Breast epithelium (tissue), 4 donors: ENCODE data around the gene BMP2K. TPM values are rescaled to one million over a fixed set of nuclear protein-coding genes. Genes with fewer than 3 reads are reported as not detected.

ENCODE experiments used
- DNase-seq, 2 donors: peaks; one replicate each; pipeline ENCODE4 v3.0.0-alpha.2; 2019; ENCODE audit warnings: low spot score in 2 of 2
- H3K27ac ChIP-seq, 2 donors: fragments of 200-600 bp; sonication (generic) in 1 of 2; one replicate each; pipeline ENCODE4 v1.5.1; 2016 to 2019; ENCODE audit warnings: mild to moderate bottlenecking in 1 of 2
- H3K27me3 ChIP-seq, 2 donors: fragments of 200-600 bp; sonication (generic) in 1 of 2; one replicate each; pipeline versions ENCODE4 v1.5.1 to v1.6.0; 2017 to 2019; ENCODE audit warnings: control low read depth in 1 of 2, mild to moderate bottlenecking in 1 of 2
- H3K36me3 ChIP-seq: fragments of 200-600 bp; one replicate; pipeline ENCODE4 v1.5.1; 2019
- H3K4me1 ChIP-seq, 2 donors: fragments of 200-600 bp; sonication (generic); one replicate each; pipeline ENCODE4 v1.5.1; 2016 to 2019; ENCODE audit warnings: control low read depth in 1 of 2
- H3K4me3 ChIP-seq, 3 donors: fragments of 200-600 bp; sonication (generic); 1 replicate in 2 of 3; 2 replicates in 1 of 3; pipeline ENCODE4 v1.5.1; 2016 to 2019; ENCODE audit warnings: mild to moderate bottlenecking in 3 of 3, moderate library complexity in 2 of 3
- H3K9me3 ChIP-seq, 2 donors: fragments of 200-600 bp; sonication (generic) in 1 of 2; one replicate each; pipeline ENCODE4 v1.5.1; 2016 to 2019; ENCODE audit warnings: control low read depth in 1 of 2
- POLR2A ChIP-seq: fragments of 450-650 bp; IDR thresholded peaks from one replicate; pipeline ENCODE4 v1.6.1; 2016; ENCODE audit warnings: antibody characterized with exemption, mild to moderate bottlenecking, moderate library complexity
- POLR2AphosphoS5 ChIP-seq, 3 donors: sonication (generic); formaldehyde crosslinking; IDR thresholded peaks; one replicate each; pipeline ENCODE4 v1.6.1; 2017; ENCODE audit warnings: antibody characterized with exemption in 3 of 3
- intact Hi-C: fragments of 100-400 bp; cut with DNase I; formaldehyde crosslinking; loops from one replicate; pipeline ENCODE4 v1.15.1; 2023; ENCODE audit warnings: low total_unique reads
- total RNA-seq, 3 donors: library from RNA; depleted of rRNA; stranded (reverse); fragments of >200 nt; gene quantifications; one replicate each; pipeline ENCODE4 v1.1.0, GENCODE V29; 2016
- TF ChIP-seq, protein P1 (sequence below), 3 donors: fragments of 450-650 bp; IDR thresholded peaks; one replicate each; pipeline ENCODE4 v1.5.1; 2016 to 2017; ENCODE audit warnings: antibody characterized with exemption in 3 of 3, mild to moderate bottlenecking in 3 of 3, moderate library complexity in 3 of 3

Gene BMP2K
- total RNA-seq, 3 donors from 2014 or later: 42.3 to 134 (median 42.4) TPM

DNA sequence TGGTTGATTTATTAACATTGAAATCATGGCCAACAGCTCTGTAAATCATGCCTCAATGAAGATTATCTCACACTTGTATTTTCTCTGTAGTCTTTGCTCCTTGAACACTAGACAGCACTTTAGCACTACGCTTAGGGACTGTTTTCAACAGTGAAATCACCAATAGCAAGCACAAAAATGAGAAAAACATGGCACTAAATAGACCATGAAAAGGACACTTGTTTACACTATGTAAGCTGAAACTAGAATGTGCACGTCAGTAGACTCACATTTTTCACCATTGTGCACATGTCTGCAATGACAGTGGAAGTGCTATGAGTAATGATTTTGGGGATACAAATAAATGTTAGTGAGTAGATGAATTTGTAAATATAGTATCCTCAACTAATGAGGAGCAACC is 3.1 kb downstream of the BMP2K start:
- no peak for DNase-seq
- no peaks in the 10 kb centered on the region for H3K27me3 ChIP-seq
- no peaks in the 10 kb centered on the region for H3K36me3 ChIP-seq
- peak overlapping the region in 1 of 2 donors; percentile 8 for H3K27ac ChIP-seq
- no peaks in the 10 kb centered on the region for H3K9me3 ChIP-seq
- intact Hi-C loops: loop anchor here (2.0 to 10.0 kb wide), 2 partner anchors 38 to 134 kb away; no protein-coding TSS in a partner anchor
- TF ChIP-seq, protein P1, sequence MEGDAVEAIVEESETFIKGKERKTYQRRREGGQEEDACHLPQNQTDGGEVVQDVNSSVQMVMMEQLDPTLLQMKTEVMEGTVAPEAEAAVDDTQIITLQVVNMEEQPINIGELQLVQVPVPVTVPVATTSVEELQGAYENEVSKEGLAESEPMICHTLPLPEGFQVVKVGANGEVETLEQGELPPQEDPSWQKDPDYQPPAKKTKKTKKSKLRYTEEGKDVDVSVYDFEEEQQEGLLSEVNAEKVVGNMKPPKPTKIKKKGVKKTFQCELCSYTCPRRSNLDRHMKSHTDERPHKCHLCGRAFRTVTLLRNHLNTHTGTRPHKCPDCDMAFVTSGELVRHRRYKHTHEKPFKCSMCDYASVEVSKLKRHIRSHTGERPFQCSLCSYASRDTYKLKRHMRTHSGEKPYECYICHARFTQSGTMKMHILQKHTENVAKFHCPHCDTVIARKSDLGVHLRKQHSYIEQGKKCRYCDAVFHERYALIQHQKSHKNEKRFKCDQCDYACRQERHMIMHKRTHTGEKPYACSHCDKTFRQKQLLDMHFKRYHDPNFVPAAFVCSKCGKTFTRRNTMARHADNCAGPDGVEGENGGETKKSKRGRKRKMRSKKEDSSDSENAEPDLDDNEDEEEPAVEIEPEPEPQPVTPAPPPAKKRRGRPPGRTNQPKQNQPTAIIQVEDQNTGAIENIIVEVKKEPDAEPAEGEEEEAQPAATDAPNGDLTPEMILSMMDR (IDR thresholded peaks at IDR 0.05): no peak
- TF ChIP-seq POLR2AphosphoS5 (IDR thresholded peaks at IDR 0.05): no peak
- TF ChIP-seq POLR2A: no peak
- peak overlapping the region in 1 of 3 donors; percentile 86 for H3K4me3 ChIP-seq
- H3K4me1 ChIP-seq: no peaks in the 10 kb centered on the region

DNA sequence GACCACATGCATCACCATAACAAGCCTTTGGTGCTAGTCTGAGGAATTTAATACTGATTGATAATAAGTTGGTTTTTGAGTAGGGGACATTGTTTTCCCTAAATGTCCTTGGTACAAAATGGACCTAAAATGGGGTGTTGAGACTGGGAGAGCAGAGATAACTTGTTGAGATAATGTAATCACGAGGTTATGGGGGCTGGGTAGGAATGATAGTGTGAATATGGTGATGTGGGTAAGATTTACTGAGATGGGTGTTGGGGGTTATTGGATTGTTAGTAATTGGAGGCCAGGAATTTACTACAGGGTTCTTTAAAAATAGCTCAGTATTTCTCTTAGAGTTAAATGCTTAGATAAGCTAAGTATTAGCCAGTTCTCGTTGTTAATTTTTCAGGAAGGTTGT is 3.9 kb downstream of the BMP2K start:
- Histone ChIP-seq H3K27ac (peak overlapping the region in 1 of 2 donors; percentile 13), H3K4me1 (no peaks in the 10 kb centered on the region), H3K36me3 (no peaks in the 10 kb centered on the region), H3K9me3 (no peaks in the 10 kb centered on the region), H3K4me3 (no peak overlapping the region), H3K27me3 (no peaks in the 10 kb centered on the region)
- intact Hi-C loops: no loop called here
- no peak for DNase-seq
- TF ChIP-seq, protein P1 (IDR thresholded peaks at IDR 0.05): no peak
- no peak for TF ChIP-seq POLR2A
- no peak for TF ChIP-seq POLR2AphosphoS5 (IDR thresholded peaks at IDR 0.05)

DNA sequence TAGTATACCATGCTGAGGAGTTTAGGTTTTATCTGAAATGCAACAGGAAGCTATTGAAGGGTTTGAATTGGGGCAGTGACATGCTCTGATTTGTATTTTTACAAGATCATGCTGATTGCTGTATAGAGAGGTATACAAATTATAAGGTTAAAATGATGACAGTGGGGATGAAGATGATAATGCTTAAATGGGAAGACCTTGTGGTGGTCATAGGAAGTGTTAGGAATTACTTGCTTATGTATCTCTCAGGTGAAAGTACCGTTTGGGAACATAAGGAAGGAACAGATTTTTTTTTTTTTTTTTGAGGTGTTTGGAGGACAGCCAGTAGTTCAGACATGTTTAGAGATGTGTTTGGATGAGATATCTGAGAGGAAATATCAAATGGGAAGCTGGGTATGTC is 5.0 kb downstream of the BMP2K start:
- H3K9me3 ChIP-seq: no peaks in the 10 kb centered on the region
- TF ChIP-seq POLR2A (no peak), POLR2AphosphoS5 (IDR thresholded peaks at IDR 0.05) (no peak)
- TF ChIP-seq, protein P1 (IDR thresholded peaks at IDR 0.05): no peak
- H3K27ac ChIP-seq: peak overlapping the region in 1 of 2 donors; percentile 26
- H3K27me3 ChIP-seq: no peaks in the 10 kb centered on the region
- H3K36me3 ChIP-seq: no peaks in the 10 kb centered on the region
- no peak overlapping the region for H3K4me3 ChIP-seq
- DNase-seq: no peak
- no peaks in the 10 kb centered on the region for H3K4me1 ChIP-seq
- intact Hi-C loops: no loop called here

DNA sequence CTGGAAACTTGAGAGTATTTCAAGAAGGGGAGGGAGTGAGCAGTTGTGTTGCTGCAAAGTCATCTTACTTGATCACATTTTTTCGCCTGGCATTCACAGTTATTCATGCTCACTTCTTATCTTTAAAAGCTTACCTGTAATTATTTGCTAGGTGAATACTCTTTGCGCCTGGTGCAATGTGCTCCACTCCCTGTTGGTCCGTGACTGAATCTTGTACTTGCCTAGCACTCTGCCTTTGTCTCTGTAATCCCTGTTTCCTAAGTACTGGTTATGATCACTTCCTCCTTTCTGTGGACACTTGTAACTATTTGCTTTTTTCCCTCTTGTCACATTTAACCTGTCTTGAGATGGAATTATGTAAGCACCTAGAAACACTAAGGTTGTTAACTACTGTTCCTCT is 5.8 kb downstream of the BMP2K start:
- no peak for TF ChIP-seq POLR2AphosphoS5 (IDR thresholded peaks at IDR 0.05)
- no peak for TF ChIP-seq POLR2A
- TF ChIP-seq, protein P1 (IDR thresholded peaks at IDR 0.05): no peak
- intact Hi-C loops: no loop called here
- Histone ChIP-seq H3K27ac (peak overlapping the region in 1 of 2 donors; percentile 26), H3K27me3 (no peaks in the 10 kb centered on the region), H3K4me1 (no peaks in the 10 kb centered on the region), H3K4me3 (no peak overlapping the region), H3K36me3 (no peaks in the 10 kb centered on the region), H3K9me3 (no peaks in the 10 kb centered on the region)
- no peak for DNase-seq

DNA sequence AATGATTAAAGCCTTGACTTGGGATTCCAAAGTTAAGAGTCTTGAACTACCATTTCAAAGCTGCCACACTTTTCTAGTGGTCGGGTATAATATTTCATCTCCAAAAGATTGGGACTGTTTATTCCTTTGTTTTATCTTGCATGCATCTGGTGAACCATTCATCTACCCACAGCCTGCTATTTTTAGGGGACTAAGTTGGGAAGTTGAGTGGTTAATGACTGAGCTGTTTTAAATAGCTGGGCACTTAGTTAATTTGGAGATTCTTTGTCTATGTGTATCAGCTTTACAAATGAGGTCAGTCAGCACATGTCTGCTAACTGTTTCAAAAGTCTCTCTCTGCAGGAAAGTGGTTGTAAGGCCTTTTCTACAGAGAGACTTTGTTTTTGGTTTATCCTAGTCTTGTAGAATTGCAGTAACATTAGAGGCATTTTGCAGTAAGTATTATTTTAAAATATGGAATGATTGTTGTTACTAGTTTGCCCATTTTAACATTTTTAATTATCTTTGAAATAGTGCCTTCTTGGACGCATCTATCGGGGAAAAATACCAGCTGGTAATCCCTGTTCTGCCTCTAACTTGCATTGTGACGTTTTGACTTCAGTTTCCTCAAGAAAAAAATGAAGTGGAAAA is 8.2 kb downstream of the BMP2K start:
- DNase-seq: no peak
- no peaks in the 10 kb centered on the region for H3K36me3 ChIP-seq
- intact Hi-C loops: no loop called here
- H3K27me3 ChIP-seq: no peaks in the 10 kb centered on the region
- TF ChIP-seq, protein P1 (IDR thresholded peaks at IDR 0.05): no peak
- TF ChIP-seq POLR2A: no peak
- no peak for TF ChIP-seq POLR2AphosphoS5 (IDR thresholded peaks at IDR 0.05)
- no peak overlapping the region for H3K27ac ChIP-seq
- no peaks in the 10 kb centered on the region for H3K4me1 ChIP-seq
- no peak overlapping the region for H3K4me3 ChIP-seq
- H3K9me3 ChIP-seq: no peaks in the 10 kb centered on the region
